Hematopoietic multipotent progenitor cell treated with erythropoietin and hydrocortisone succinate and interleukin-3 and kit ligand, for 6 days (in vitro differentiated cells): ENCODE data around the gene STARD4.
A peak's percentile ranks its signal among the peaks of the same experiment; 100 is the strongest.

Source experiments
- DNase-seq: peaks from one replicate; pipeline ENCODE4 v3.0.0-alpha.2; 2015

STARD4 gene, protein sequence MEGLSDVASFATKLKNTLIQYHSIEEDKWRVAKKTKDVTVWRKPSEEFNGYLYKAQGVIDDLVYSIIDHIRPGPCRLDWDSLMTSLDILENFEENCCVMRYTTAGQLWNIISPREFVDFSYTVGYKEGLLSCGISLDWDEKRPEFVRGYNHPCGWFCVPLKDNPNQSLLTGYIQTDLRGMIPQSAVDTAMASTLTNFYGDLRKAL

DNA sequence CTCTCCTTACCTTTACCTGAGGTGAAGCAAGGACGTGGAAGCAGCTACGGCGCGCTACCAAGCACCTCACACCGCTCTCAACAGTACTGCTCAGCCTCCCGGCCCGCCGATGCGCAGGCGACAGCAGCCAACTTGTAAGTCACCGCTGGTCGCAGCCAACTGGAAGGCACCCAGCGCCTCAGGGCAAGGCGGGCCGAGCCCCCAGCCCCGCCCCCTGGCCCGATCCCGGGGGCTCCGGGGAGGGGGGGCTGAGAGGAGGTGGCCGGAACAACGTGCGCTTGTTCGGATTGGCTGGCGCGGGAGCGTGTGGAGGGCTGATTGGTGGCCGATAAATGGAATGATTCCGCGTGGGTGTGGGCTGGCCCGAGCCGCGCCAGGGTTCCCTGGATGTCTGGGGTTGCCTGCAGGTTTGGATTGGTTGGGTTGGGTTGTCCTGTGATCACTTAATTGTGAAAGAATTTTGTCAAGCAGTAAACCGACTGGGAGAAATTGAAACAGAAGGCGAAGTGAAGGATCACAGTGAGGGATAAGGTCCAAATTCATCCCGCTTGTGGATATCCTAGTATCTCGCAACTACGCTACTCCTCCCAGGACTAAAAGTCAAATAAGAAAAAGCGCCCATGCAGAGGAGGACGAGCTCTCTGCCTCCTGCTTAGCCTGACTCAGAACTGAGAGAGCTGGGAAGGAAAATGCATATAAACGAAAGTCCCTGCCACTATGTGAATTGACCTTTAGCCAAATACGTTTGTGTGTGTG, at the start of gene STARD4:
Gene STARD4, minus strand, starts transcription at position 161 of the 756 bp plus-strand sequence. CDS start 5,102 bp downstream, outside the sequence.
- DNase-seq = peak; percentile 97

DNA sequence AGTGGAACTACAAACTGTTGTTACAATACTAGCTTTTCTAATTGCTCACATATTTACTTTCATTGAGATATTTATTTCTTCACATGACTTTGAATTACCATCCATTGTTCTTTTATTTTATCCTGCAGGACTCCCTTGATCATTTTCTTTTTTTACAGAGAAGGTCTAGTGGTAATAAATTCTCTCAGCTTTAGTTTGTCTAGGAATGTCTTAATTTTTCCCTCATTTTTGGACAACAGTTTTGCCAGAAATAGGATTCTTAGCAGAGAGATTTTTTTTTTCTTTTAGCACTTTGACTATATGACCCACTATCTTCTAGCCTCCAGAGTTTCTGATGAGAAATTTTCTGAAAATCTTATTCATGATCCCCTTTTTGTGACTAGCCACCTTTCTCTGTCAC, 47.3 kb upstream of the STARD4 start:
- no peak for DNase-seq

DNA sequence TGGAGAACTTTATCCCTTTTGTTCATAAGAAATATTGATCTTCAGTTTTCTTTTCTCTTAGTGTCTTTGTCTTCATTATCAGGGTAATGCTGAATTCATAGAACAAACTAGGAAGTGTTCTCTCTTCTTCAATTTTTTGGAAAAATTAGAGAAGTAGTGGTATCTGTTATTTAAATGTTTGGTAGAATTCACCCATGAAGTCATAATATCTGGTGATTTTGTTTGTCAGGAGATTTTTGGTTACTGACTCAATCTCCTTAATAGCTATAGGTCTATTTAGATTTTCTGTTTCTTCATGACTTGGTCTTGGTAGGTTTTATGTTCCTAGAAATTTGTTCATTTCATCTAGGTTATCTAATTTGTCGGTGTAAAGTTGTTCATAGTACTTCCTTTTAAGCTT, 45.4 kb upstream of the STARD4 start:
- no peak for DNase-seq

DNA sequence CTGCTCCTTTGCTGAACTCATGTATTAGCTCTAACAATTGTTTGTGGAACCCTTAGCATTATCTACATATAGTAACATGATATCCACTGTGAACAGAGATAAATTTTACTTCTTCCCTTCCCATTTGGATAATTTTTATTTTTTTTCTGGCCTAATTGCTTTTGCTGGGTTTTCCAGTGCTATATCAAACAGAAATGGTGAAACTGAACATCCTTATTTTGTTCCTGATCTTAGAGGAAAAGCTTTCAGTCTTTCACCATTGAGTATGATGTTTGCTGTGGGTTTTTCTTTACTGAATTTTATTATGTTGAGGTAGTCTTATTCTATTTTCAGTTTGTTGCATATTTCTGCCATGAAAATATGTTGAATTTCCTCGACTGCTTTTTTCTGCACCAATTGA, 44.8 kb upstream of the STARD4 start:
- no peak for DNase-seq

DNA sequence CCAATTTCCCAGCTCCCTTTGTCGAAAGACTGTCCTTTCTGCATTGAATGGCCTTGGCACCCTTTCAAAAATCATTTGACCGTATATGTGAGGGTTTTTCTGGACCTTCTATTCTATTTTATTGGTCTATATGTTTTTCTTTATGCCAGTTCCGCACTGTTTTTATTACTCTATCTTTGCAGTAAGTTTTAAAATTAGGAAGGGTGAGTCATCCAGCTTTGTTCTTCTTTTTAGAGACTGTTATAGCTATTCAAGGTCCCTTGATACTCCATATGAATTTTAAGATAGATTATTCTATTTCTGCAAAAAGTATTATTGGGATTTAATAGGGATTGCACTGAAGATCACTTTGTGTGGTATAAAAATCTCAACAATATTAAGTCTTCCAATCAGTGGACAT, 44.2 kb upstream of the STARD4 start:
- DNase-seq = no peak

DNA sequence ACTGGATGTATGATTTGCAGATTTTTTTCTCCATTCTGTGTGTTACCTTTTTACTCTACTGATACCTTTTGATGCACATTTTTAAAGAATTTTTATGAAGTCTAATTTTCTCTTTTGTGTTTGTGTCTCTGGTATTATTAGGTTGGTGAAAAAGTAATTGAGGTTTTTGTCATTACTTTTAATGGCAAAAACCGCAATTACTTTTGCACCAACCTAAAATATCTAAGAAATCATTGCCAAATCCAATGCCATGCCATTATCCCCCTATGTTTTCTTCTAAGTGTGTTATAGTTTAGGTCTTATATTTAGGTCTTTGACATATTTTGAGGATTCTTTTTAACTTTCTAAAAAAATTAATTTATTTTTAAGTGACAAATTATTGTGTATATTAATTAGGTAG, 43.4 kb upstream of the STARD4 start:
- no peak for DNase-seq

DNA sequence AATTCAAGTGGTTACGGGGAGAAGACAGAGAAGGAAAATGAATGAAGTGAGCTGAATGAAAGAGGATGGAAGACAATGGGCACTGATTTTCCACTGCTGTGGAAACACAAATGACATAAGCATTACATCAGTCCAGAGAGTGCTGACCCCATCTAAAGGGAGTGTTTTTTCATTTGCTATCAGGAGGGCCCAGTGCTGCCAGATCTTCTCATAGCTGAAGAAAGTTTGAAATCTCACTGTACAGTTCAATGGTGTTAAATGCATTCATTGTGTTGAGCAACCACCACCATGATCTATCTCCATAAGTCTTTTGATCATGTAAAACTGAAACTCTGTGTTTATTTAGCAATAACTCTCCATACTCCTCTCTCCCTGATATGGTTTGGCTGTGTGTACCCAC, 41.5 kb upstream of the STARD4 start:
- DNase-seq = no peak

DNA sequence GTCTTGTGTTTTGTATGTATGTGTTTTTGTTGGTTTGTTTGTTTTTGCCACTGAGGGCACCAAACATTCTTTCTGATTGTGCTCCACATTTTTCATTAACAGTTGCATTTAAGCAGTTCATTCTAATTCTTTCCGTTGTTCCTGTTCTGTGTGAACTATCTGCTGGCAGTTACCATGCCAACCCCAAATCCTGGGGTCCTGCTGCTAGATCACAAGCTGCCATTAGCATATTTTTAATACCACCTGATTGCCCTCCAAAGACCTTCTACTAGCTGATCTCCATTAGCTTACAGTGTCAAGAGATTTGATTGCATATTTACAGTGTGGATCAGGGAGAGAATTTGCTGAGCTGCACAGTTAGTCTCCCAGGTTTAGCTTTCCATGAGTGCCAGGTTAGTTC, 40.6 kb upstream of the STARD4 start:
- no peak for DNase-seq

DNA sequence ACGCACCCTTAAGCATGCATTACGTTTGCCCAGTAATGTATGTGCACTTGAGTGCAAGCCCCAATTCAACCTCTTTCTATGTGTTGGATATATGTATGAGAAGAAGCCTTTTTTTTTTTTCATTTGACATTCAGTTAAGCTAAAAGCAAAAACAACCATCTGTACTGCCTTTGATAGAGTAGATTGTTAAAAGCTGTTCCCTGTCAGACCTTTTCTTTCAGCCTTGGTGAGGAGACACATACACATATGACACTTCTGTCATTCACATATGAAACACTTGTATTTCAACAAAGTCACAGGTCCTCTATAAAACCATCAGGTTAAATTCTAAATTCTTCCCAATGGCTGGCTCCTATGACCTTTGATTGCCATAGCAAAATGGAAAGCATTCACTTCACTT, 40.2 kb upstream of the STARD4 start:
- no peak for DNase-seq

DNA sequence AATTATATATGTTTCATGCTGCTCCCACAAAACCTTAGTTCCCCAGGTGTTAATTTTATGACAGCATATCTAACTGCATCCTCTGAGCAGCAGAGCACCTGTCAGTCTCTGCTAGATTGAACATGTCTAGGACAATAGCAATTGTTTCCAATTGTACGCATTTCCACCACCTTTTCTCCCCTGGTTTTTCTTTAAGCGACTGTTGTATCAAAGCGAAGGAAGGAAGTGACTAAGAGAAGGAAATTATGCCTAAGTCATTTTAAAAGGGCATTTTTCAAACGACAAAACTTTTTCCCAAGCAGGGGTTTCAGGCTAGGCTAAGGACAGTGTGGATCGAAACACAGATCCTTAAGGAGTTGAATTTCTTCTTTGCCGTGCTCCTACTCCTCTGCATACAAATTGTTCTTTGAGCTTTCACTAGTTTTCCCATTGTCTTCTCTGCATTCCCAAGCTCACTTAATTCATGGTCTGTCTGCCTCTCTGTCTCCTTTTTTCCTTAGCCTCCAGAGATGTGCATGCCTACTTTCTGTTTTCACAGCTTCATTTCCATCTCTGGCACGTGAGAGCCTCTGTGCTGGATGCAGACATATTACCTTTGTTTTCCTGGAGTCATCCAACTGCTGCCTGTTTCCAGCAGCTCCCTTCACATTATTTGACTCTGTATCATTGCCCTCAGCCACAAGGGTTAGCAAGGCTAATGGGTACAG, 39.4 kb upstream of the STARD4 start:
- DNase-seq = no peak

DNA sequence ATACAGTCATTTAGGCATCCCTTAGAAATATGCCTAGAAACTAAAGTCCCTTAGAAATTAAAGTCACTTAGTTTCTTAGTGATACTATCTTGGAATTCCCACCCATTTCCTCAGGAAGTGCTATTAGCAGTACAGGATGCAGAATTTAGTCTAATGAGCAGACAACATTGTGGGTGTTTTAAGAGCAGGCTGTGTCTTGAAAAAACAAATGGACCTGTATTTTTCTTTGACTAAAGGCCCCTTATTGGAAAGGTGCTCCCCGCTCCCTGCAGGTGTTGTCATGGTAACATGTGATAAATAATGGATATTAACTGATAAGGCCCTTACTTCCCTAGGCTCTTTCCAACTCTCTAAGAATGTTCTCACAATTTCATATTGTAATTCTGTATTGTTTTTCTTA, 38.8 kb upstream of the STARD4 start:
- no peak for DNase-seq

DNA sequence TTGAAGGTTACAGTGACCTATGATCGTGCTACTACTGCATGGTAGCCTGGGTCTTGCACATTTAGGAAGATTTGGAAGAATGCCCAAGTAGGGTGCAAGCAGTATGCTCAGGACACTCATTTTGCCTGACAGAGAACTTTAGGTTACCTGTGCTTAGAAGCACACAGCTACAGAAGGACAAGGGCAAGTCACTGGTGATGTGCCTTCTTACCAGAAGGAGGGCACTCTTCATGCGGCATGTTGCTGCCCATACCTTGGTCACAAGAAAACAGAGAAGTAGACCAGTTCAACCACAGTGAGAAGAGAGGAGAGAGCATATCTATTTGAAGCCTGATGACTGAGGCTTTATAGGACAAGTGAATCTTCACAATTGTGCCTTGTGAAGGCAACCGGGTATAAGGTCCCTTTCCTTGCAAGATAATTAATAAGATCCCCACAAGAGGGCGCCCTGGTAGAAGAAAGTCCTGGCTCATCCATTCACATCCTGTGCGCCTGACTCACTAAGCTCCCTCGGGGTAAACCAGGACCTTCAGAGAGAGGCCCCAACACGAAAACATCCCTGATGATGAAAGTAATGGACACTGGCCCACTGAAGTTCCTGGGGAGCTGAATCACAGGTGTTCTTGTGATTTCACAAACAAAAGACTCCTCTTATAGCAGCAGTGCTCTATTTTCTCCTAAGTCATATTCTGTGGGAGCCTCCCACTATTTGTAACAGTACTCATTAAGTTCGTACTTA, 38.1 kb upstream of the STARD4 start:
- peak; percentile 91 for DNase-seq

DNA sequence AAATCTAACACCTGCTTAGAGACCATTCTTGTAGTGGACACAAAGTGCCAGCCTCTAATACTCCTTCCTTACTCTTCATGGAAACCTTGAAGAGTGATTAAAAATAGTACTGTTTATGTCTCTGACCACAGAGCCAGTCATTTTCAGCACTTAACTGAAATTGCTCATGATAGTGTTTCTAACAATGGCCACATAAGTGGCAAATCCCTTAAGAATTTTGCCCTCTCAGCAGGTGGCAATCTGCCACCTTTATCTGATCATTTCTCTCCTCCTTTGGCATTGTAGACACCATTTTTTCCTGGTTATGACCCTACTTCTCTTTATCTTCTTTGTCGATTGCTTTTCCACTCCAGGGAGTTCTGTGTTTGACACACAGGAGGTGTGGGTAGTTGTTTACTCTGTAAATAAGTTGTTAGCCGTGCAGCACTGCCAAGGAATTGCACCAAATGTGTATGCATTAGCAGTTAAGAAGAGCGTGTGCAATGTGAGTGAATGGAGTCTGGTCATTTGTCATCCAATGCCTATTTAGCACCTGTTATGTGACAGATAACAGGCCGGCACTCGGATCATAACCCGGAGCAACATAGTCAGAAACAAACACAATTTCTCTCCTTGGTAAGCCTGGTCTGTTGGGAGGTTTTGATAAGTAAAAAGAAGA, 36.8 kb upstream of the STARD4 start:
- no peak for DNase-seq

DNA sequence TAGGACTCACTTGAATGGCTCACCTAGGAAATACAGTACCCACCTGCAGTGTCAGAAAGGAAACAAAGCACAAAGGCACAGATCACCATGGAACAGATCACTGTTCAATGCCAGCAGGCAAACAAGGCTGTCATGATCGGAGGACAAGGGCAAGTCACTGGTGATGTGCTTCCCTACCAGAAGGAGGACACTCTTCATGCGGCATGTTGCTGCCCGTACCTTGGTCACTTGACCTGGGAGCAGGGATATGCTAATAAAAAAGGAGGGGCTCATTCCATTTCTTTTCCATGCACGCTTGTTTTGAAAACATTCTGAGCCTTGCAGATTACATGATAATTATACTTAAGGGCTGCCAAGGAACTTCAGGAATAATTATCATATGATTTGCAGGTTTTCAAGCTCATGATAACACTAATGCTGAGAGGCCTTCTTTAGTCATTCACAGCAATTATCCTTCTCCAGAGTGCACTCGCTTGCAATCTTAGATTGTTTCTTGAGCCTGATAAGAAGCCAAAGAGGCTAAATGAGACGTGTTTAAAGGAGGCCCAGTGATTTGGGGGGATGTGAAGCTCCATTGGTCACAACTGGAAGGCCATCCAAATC, 36.1 kb upstream of the STARD4 start:
- DNase-seq = no peak

DNA sequence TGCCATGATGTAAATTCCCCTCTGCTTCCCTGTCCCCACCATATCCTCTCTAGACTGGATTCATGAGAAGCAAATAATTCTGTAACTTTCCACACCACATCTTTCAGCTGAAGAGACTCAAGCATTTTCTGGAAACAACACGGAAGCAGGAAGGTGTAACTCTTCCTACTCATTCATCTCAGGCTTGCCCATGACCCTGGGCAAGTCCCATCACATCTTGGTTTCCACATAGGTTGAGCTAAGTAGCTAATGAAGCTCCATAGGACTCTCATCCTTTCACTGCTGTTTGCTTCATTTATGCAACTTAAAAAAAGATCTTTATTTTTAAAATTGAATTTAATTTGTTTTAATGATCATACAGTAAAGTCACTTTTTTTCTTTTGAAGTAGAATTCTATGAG, 32.7 kb upstream of the STARD4 start:
- no peak for DNase-seq

DNA sequence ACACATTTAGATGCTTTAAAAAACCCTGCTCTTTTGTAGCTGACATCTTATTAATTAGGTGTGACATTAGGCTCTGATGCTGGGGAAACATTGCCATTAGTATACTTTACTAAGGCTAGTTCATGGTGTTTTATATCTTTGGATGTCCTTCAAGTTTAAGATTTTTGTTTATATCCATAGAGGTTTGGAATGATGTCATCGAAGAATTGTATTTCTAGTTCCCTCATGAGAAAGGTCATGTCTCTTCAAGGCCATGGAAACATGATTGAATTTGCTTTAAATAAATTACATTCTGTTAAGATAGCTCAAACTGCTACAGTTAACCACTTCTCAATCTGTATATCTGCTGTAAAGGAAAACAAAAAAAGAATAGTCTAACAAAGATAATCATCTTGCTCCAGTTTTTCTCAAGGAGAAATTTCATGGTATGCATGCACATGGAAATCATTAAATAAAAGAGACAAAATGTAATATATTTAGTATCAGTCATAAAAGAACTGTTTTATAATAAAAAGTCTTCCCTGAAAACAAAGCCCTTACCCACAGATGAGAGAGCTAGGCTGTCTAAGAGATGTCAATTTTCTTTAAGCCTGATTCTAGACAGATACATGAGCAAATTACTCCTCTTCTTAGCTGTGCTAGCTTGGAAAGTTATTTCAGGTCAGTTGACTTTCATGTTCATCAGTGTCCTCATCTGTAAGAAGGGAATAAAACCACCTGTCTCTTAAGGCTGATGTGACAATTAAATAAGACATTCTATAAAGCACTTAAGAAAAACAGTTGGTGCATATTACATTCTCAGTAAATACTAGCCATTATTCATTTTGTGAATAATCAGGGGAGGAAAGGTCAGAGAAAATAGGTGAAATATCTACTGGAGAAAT, 25.0 kb upstream of the STARD4 start:
- no peak for DNase-seq

DNA sequence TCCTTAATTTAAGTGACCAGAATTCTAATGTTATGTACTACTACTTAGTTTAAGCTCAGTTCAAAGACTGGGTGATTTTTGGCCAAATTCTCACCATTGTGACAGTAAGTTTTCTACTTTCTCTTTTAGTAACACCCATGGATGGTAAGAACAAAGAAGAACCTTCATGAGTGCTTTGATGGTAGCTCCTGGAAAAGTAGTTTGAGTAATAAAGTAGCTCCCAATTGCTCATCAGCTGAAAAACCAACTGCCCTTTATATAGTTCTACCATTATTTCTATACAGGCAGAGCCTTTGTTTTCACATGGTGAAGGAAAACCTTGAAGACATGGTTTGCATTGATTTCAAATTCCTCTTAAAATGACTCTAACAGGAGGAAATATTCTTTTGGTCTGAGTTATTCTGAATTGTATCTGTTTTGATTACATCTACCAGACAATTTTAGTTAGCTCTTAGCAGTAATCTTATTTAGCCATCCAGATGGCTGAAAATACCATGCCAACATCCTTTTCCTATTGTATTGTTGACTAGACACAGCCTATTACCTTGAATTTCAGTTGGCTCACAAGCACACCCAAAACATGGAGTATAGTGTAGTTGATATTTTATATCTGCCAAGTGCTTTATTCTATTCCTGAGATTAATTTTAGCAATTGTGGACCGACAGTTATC, 23.7 kb upstream of the STARD4 start:
- DNase-seq = no peak

DNA sequence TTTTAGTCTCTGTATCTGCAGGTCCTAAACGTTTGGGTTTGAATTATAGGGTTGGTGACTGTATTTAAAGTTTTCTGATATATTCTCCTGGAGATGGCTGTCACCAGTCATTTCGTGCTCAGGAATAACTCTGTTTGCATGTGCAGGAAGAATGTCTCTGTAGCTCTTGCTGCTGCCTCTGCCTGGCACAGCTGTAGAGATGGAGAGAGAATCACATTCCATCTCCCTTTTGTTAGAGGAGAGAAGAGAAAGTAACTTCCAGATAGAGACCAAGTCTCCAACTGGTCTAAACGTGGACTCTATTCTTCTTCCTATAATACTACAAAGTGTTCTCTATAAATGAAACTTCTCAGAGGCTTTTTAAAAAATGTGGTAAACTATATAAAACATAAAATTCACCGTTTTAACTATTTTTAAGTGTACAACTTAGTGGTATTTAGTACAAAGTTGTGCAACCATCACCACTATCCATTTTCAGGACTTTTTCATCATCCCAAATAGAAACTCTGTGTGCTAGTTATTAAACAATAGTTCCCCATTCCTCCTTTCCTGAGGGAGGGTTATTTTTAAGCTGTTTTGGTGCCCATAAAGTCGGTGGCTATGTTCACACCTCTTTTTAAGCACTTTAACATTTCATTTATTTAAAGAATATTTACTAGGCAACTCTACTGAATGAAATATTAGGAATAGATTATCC, 20.7 kb upstream of the STARD4 start:
- no peak for DNase-seq

DNA sequence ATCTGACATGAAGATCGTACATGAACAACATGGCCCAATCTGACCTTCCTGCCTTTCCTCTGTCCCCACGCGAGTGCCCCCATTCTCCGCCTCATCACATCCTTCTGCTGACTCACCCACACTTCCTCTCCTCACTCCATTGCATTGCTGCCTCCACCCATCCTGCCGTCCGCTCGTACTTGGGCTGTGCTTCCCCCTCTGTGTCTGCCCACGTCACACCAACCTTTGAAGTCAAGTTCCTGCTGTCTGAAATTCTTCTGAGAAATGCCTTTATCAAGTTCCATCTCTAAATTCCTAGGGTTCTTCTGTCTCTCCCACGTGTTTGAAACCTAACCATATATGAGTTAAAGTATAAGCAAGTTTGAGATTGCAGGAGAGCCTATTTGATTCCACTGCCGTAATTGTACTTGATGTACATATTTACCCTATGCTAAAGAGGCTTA, 18.0 kb upstream of the STARD4 start:
- peak; percentile 88 for DNase-seq

DNA sequence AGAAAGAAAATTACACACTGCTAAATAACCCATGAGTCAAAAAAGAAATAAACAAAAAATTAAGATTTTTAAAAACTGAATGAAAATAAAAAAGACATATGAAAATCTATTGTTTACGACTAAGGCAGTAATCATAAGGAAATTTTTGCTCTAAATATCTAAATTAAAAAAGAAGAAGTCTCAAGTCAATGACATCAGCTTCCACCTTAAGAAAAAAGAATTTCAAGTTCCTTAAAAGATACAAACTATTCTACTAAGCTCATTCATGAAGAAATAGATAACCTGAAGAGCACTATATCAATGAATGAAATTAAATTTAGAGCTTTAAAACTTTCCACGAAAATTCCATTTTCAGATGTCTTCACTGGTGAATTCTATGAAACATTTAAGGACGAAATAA, 15.7 kb upstream of the STARD4 start:
- no peak for DNase-seq
